ENCODE results near the gene SPAG5.

- no peak for TF ChIP-seq NFYB (IDR thresholded peaks at IDR 0.05; ENCODE audit: insufficient read depth, low read depth, low read length)
- no peak for TF ChIP-seq EZH2 (IDR thresholded peaks at IDR 0.05; ENCODE audit: borderline replicate concordance, control insufficient read depth, low read depth, low read length)
- TF ChIP-seq POLR2AphosphoS5 (IDR thresholded peaks at IDR 0.05; ENCODE audit: low read length), result no peak
- no peak for TF ChIP-seq MYC (IDR thresholded peaks at IDR 0.05; ENCODE audit: insufficient read depth, insufficient read length, insufficient replicate concordance, low read length, severe bottlenecking)
- TF ChIP-seq, protein P1, sequence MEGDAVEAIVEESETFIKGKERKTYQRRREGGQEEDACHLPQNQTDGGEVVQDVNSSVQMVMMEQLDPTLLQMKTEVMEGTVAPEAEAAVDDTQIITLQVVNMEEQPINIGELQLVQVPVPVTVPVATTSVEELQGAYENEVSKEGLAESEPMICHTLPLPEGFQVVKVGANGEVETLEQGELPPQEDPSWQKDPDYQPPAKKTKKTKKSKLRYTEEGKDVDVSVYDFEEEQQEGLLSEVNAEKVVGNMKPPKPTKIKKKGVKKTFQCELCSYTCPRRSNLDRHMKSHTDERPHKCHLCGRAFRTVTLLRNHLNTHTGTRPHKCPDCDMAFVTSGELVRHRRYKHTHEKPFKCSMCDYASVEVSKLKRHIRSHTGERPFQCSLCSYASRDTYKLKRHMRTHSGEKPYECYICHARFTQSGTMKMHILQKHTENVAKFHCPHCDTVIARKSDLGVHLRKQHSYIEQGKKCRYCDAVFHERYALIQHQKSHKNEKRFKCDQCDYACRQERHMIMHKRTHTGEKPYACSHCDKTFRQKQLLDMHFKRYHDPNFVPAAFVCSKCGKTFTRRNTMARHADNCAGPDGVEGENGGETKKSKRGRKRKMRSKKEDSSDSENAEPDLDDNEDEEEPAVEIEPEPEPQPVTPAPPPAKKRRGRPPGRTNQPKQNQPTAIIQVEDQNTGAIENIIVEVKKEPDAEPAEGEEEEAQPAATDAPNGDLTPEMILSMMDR (IDR thresholded peaks at IDR 0.05 in 2 of 3, conservative IDR thresholded peaks at IDR 0.05 in 1 of 3; ENCODE audit: control insufficient read depth in 2 of 3, extremely low read depth in 1 of 3, insufficient read depth in 1 of 3, low read depth in 3 of 3, low read length in 3 of 3), result no peak
- no peak for TF ChIP-seq BACH1 (IDR thresholded peaks at IDR 0.05; ENCODE audit: borderline replicate concordance)
These were observed 14.4 kb downstream of the SPAG5 start for GRCh38 chr17:28584434-28584833.

Measured in GM12878 (cell line).